Measurements from ENCODE around the gene SPSB4.

SPSB4 gene

GRCh38 chr3:141021261-141021660, 29.9 kb upstream of the SPSB4 start:
- Histone ChIP-seq H3K9me3 (replicated peaks; ENCODE audit: insufficient read depth, low read length) (no peaks in the 10 kb centered on the region), H3K4me2 (ENCODE audit: low read depth, low read length) (no peak overlapping the region), H3K79me2 (ENCODE audit: low read length) (no peaks in the 10 kb centered on the region), H3K4me1 (ENCODE audit: low read length) (no peaks in the 10 kb centered on the region), H3K4me3 (ENCODE audit: low read length) (no peak overlapping the region), H3K27ac (ENCODE audit: low read length) (no peak overlapping the region), H4K20me1 (ENCODE audit: insufficient read depth, low read length) (no peaks in the 10 kb centered on the region), H3K36me3 (replicated peaks; ENCODE audit: insufficient read depth, low read length) (no peaks in the 10 kb centered on the region), H3K9ac (ENCODE audit: low read length) (no peak overlapping the region), H3K27me3 (replicated peaks; ENCODE audit: insufficient read depth, low read length) (no peaks in the 10 kb centered on the region), H3F3A (ENCODE audit: insufficient read depth, low read length) (no peaks in the 10 kb centered on the region), H2AFZ (ENCODE audit: low read length) (no peak overlapping the region), H3K9me2 (replicated peaks; ENCODE audit: insufficient read depth, low read length) (no peaks in the 10 kb centered on the region)
- no peak for DNase-seq
- TF ChIP-seq EZH2 (optimal IDR thresholded peaks at IDR 0.05; ENCODE audit: low read depth, low read length) (no peak), EZH2phosphoT487 (IDR thresholded peaks at IDR 0.05; ENCODE audit: low read length) (no peak)
- TF ChIP-seq, protein P1, sequence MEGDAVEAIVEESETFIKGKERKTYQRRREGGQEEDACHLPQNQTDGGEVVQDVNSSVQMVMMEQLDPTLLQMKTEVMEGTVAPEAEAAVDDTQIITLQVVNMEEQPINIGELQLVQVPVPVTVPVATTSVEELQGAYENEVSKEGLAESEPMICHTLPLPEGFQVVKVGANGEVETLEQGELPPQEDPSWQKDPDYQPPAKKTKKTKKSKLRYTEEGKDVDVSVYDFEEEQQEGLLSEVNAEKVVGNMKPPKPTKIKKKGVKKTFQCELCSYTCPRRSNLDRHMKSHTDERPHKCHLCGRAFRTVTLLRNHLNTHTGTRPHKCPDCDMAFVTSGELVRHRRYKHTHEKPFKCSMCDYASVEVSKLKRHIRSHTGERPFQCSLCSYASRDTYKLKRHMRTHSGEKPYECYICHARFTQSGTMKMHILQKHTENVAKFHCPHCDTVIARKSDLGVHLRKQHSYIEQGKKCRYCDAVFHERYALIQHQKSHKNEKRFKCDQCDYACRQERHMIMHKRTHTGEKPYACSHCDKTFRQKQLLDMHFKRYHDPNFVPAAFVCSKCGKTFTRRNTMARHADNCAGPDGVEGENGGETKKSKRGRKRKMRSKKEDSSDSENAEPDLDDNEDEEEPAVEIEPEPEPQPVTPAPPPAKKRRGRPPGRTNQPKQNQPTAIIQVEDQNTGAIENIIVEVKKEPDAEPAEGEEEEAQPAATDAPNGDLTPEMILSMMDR (IDR thresholded peaks at IDR 0.05; ENCODE audit: low read length), result no peak

DNA sequence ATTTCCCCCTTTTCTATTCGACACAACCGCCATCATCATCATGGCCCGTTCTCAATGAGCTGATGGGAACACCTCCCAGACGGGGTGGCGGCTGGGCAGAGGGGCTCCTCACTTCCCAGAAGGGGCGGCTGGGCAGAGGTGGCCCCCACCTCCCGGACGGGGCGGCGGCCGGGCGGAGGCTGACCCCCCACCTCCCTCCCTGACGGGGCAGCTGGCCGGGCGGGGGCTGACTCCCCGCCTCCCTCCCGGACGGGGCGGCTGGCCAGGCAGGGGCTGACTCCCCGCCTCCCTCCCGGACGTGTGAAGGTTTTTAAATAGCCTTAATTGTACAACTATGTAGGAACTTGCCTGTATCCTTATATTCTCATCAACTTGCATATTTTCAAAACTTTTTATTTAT, 20.9 kb upstream of the SPSB4 start:
- H3K4me3 ChIP-seq (ENCODE audit: low read length), result no peak overlapping the region
- no peak overlapping the region for H3K9ac ChIP-seq (ENCODE audit: low read length)
- no peaks in the 10 kb centered on the region for H4K20me1 ChIP-seq (ENCODE audit: insufficient read depth, low read length)
- H3K79me2 ChIP-seq (ENCODE audit: low read length), result no peaks in the 10 kb centered on the region
- H3K9me3 ChIP-seq (replicated peaks; ENCODE audit: insufficient read depth, low read length), result no peaks in the 10 kb centered on the region
- no peaks in the 10 kb centered on the region for H3K9me2 ChIP-seq (replicated peaks; ENCODE audit: insufficient read depth, low read length)
- H3K4me2 ChIP-seq (ENCODE audit: low read depth, low read length), result no peak overlapping the region
- H3K36me3 ChIP-seq (replicated peaks; ENCODE audit: insufficient read depth, low read length), result no peaks in the 10 kb centered on the region
- H3K27ac ChIP-seq (ENCODE audit: low read length), result no peak overlapping the region
- TF ChIP-seq EZH2phosphoT487 (IDR thresholded peaks at IDR 0.05; ENCODE audit: low read length) (no peak), EZH2 (optimal IDR thresholded peaks at IDR 0.05; ENCODE audit: low read depth, low read length) (no peak)
- TF ChIP-seq, protein P1 (IDR thresholded peaks at IDR 0.05; ENCODE audit: low read length), result no peak
- no peaks in the 10 kb centered on the region for H3F3A ChIP-seq (ENCODE audit: insufficient read depth, low read length)
- no peaks in the 10 kb centered on the region for H3K27me3 ChIP-seq (replicated peaks; ENCODE audit: insufficient read depth, low read length)
- no peak for DNase-seq
- no peak overlapping the region for H2AFZ ChIP-seq (ENCODE audit: low read length)
- H3K4me1 ChIP-seq (ENCODE audit: low read length), result no peaks in the 10 kb centered on the region

DNA sequence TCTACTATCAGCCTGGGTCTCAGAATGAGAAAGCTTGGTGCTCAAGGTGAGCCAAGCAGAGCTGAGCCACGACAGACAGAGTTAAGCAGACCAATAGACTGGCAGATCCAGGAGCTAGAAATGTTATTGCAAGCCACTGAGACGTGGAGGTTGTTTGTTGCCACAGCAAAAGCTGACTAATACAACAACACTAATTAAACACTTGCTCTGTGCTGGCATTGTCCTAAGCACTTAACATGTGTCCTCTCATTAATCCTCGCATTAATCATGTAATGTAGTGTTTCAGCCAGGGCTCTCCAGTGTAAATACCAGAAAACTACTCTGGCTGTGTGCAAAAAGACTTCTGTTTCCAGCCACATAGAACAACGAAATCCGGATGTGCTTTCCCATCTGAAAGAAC, 11.6 kb upstream of the SPSB4 start:
- H3K4me2 ChIP-seq (ENCODE audit: low read depth, low read length), result no peak overlapping the region
- H4K20me1 ChIP-seq (ENCODE audit: insufficient read depth, low read length), result no peaks in the 10 kb centered on the region
- H3K79me2 ChIP-seq (ENCODE audit: low read length), result no peaks in the 10 kb centered on the region
- H3K4me1 ChIP-seq (ENCODE audit: low read length), result no peaks in the 10 kb centered on the region
- H3K4me3 ChIP-seq (ENCODE audit: low read length), result no peak overlapping the region
- no peak overlapping the region for H2AFZ ChIP-seq (ENCODE audit: low read length)
- no peaks in the 10 kb centered on the region for H3K27me3 ChIP-seq (replicated peaks; ENCODE audit: insufficient read depth, low read length)
- no peak overlapping the region for H3K27ac ChIP-seq (ENCODE audit: low read length)
- no peaks in the 10 kb centered on the region for H3K9me2 ChIP-seq (replicated peaks; ENCODE audit: insufficient read depth, low read length)
- no peaks in the 10 kb centered on the region for H3K9me3 ChIP-seq (replicated peaks; ENCODE audit: insufficient read depth, low read length)
- H3K9ac ChIP-seq (ENCODE audit: low read length), result no peak overlapping the region
- TF ChIP-seq EZH2 (optimal IDR thresholded peaks at IDR 0.05; ENCODE audit: low read depth, low read length) (no peak), EZH2phosphoT487 (IDR thresholded peaks at IDR 0.05; ENCODE audit: low read length) (no peak)
- TF ChIP-seq, protein P1 (IDR thresholded peaks at IDR 0.05; ENCODE audit: low read length), result no peak
- no peaks in the 10 kb centered on the region for H3K36me3 ChIP-seq (replicated peaks; ENCODE audit: insufficient read depth, low read length)
- H3F3A ChIP-seq (ENCODE audit: insufficient read depth, low read length), result no peaks in the 10 kb centered on the region
- no peak for DNase-seq

All from MM.1S (cell line).